HuH-7 (cell line): Measurements from ENCODE around the gene CENPP.

Source experiments
- DNase-seq: peaks from one replicate; pipeline ENCODE4 v3.0.0; 2011; ENCODE audit warnings: low spot score

The CENPP gene

GRCh38 chr9:92598382-92598781 lies 272.6 kb downstream of the CENPP start:
- no peak for DNase-seq

DNA sequence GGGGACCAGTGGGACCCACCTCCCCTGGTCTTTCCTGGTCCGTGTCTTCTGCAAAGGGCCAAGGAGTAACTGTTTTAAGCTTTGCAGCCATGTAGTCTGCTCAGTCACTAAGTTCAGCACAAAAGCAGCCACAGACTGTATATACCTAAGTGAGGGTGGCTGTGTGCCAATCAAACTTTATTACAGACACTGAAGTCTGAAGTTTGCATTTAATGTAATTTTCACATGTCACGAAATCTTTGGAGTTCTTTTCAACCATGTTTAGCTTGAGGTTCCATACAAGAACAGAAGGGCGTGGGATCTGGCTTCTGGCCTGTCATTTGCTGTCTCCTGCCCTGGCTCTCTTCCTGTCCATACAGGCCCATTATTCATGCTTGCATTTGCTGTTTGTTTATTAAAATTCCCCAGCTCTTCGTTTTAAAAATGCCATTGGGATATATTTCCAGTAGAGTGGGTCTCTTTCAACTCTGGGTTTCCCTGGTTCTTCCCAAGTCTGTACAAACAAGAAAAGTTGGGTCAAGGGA lies 274.2 kb downstream of the CENPP start:
- DNase-seq, result no peak

DNA sequence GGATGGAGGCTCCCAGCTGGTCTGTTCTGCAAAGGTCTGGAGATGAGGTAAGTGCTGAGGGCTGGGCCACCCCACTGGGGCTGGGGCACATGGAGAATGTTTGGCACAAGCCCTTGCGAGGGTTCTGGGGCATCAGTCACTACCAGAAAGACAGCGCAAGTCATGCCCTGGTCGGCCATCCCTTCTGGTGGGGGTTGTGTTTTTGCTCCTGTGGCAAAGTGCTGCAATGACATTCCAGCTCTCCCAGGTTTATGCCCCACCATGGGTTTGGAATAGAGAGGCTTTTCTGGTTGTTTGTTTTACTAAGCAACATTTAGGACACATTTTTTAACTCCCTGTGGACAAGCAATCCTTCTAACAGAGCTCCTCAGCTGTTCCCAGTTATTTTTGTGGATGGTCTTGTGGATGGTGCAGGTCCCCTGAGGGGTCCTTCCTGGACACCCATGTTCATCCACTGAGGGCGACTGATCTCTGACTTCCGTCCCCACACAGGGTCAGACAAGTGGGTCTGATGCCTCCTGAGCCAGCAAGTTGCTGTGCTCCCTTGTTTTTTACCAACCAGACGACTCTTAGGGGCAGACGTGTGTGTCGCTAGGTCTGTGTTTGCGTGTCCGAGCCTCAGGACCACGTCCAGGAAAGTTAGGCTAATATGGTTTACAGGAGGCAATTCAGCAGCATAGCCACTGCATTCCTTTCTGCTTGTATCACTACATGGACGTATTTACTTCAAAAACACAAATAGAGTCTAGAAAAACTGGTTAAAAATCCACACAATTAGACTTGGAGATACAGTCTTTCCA lies 274.9 kb downstream of the CENPP start:
- DNase-seq, result no peak

DNA sequence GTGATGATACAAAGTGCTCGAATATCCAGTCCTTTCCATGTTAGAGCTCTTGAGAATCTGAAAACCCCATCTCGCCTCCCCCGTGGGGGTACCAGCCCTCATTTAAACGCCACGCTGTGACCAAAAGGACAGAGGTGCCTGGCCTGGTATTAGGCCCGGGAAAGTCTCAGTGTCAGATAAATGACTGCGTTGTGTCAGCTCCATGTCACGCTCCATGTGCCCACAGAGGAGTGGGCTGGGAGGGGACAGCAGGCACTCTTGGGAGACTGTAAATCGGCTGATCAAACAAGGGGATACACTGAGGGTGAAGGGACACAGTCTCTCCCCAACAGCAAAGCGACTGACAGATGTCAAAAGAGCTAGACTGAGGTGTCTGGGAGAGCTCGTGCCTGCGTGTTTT lies 275.7 kb downstream of the CENPP start:
- no peak for DNase-seq

DNA sequence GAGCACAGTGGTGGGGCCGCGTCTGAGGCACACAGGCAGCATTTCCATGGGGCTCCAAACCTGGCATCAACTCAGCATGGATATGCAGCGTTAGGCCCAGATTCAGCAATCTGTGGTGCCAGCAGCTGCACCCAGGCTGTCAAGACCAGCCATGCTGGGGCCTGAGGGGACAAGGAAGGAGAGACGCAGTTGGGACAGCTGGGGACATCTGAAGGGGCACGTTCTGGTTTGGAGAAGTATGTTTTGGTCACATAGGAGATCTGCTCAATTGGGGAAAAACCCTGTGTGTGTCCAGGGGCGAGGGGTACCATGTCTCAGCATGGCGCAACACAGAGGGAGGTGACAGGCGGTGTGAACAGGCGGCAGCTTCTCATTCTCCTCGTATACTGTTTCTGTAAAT lies 276.7 kb downstream of the CENPP start:
- DNase-seq, result no peak

DNA sequence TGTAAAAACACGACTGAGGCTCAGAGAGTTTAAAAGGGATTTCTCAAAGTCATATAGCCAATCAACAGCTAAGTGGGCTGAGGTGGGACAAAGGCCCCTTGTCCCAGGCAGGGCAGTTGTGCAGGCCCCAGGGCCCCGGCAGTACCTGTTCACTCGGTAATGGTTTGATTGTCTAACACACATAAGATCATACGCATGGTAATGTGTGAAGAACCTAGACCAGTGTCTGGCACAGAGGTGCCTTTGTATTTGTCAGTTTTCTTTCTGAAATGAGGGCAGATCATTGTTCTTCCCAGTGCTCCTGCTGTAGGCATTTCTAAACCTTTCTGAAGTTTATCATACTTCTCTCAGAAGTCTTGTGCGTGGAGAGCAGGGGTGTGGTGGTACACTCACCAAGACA lies 277.3 kb downstream of the CENPP start:
- no peak for DNase-seq

GRCh38 chr9:92603990-92604389 lies 278.2 kb downstream of the CENPP start:
- DNase-seq, result no peak

DNA sequence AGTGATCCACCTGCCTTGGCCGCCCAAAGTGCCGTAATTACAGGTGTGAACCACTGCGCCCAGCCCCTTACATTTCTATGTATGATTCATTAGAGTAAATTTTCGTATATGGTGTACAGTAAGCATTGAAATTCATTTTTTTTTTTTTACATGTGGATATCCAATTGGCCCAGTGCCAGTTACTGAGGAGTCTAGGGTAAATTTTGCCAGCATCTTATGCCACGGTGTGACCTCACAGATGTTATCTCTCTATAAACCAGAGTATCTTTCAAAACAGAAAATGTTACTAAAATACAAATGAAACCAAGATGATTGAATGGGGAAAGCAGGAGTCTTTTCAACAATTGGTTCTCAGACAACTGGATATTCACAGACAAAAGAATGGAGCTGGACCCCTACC lies 279.5 kb downstream of the CENPP start:
- DNase-seq, result no peak

DNA sequence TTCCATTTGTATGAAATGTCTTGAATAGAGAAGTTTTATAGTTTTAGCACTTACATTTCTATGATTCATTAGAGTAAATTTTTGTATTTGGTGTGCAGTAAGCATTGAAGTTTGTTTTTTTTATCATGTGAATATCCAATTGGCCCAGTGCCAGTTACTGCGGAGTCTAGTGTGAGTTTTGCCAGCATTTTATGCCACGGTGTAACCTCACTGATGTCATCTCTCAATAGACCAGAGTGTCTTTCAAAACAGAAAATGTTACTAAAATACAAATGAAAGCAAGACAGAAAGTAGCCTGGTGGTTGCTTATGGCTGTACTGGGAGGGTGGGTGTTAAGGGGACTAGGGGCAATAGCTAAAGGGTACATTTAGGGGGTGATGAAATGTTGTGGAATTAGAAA lies 281.3 kb downstream of the CENPP start:
- DNase-seq, result no peak

- no peak for DNase-seq
These were observed 282.0 kb downstream of the CENPP start for GRCh38 chr9:92607773-92608172.

DNA sequence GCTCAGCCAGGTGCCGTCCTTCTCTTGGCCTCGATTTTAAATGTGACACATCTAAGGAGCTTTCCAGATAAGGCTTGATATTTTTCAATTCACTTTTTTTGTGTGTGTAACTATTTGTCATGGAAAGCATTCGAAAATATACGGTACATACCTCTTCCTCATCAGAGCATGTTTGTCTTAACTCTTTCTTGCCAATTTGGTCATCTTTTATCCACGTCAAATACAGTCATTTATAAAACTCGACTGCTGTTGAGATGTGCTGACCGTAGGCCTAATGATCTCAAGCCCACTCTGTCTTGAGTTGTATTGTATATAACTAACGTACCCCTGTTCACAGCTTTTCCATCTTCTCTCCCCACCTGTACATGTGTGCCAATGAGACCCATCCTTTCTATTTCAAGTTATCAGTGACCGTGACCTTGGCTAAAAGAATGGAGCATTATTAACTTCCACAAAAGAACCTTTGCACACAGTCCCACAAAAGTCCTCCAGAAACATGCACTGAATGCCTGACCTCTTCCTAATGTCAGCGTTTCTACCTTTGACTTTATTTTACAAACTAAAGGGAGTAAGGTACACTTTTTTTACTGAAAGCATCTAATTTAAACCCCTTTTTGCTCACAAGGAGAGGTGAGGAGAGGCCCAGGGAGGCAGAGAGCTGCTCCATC lies 282.6 kb downstream of the CENPP start:
- no peak for DNase-seq

DNA sequence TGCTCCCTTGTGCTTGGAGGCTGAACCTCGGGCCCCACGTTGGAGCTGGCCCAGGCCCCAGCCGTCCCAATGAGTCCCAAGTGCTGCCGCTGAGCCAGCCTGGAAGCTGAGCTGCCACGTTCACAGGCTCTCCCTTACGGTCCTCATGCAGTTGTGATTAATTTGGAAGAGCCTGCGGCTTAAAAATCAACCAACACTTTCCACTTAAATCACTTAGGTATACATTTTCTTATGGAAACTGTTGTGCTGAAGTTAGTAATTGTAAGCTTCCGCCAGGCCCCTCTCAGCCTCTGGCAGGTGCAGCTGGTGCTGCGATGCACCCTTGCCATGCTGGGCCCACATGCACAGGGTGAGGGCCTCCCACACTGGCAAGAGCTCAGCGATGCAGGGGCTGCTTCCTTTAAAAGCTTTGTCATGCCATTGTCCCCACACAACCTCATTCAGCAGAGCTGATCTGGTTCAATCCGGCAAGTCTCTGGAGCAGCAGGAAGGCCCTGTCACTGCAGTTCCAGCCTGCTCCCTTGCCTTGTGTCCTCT lies 283.2 kb downstream of the CENPP start:
- no peak for DNase-seq

DNA sequence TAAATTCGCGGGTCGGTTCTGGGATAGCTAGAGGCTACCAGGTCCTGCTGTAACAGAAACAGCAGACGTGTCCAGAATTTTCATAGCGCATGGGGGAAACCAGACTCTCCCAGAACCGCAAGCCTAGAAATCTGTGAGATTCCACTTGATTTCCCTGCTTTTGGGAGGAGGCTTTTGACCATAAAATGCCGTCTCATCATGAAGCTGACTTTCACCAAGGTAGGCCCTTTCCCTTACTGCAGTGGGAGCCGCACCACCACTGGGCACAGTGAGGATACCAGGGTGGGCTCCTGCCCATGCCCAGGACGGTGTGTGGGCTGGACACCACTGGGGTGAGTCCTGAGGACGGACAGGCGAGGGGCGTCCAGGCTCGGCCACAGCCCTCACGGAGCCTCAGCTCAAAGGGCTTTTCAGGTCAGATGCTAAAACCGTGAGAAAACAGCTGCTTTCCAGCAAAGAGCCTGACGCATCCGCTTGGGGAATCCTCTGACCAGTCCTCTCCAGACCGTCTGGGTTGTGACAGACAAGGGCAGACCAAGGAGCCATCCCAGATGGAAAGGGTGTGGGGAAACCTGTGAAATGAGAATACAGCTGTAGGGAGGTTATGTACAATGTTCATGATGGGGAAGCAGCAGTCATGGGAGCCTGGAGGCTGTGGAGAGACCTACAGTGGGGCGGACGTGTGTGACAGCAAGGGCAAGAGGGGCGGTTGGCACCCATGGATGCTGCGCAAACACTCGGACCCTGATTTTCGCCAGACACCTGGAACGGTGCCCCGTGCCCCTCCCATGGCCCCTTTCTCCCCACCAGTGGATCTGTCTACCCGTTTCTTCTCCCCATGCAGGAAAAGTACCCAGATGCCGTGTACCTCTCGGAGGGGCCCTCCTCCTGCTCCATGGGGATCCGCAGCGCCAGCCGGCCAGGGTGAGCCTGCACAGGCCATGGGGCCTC lies 285.0 kb downstream of the CENPP start:
- no peak for DNase-seq

- DNase-seq, result no peak
These were observed 286.0 kb downstream of the CENPP start for GRCh38 chr9:92611621-92612285.

DNA sequence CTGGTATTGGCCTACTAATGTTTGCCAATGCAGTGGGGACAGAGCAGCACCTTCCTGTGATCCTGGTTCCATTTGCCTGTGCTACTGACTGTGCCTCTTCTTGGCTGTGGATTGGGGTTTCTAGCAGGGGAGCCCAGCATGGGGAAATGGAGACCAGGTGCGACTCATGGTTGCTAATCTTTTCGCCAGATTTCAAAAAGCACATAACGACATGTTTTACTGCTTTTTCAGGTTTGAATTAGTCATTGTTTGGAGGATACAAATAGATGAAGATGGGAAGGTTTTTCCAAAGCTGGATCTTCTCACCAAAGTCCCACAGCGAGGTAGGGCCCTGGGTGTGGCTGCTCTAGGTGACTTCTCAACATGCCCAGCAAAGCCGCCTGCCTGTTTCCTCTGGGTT lies 286.5 kb downstream of the CENPP start:
- DNase-seq, result no peak

GRCh38 chr9:92612816-92613215 lies 287.1 kb downstream of the CENPP start:
- DNase-seq, result no peak

DNA sequence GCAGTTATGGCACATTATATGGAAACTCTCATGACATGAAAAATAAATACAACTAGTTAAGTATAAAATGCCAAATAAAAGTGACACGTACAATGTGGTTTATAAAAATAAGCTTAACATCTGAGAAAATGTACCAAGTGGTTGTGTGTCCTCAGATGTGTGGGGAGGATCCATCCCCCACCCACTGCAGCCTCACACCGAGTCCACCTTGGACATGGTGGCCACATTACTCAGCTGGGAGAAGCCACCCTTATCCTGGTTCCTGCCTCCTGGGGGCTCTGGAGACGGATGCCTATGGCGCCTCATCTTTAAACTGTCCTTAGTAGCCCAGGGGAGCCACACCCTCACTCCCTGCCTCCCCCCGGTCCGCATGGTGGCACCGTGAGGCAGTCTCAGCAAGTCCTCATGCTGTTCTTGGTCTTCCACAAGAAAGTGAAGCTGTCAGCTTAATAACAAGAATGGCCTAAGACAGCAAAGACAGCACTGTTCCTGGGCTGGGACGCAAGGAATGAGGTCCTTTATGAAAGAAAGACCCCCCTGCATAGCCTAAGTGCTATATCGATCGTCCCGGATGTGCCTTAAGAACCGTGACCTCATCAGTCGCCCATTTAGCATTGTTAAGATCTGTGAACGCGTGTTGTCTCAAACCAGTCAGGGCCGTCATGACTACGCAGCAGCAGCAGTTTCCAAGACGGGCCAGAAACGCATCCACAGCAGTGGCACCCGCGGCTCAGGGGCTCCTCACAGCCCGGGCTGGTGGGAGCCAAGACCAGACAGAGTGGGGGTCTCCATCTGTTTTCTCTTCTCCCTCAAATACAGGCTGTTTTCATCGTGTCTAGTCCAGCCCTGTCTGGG lies 287.7 kb downstream of the CENPP start:
- DNase-seq, result no peak

GRCh38 chr9:92614123-92614510 lies 288.4 kb downstream of the CENPP start:
- no peak for DNase-seq

DNA sequence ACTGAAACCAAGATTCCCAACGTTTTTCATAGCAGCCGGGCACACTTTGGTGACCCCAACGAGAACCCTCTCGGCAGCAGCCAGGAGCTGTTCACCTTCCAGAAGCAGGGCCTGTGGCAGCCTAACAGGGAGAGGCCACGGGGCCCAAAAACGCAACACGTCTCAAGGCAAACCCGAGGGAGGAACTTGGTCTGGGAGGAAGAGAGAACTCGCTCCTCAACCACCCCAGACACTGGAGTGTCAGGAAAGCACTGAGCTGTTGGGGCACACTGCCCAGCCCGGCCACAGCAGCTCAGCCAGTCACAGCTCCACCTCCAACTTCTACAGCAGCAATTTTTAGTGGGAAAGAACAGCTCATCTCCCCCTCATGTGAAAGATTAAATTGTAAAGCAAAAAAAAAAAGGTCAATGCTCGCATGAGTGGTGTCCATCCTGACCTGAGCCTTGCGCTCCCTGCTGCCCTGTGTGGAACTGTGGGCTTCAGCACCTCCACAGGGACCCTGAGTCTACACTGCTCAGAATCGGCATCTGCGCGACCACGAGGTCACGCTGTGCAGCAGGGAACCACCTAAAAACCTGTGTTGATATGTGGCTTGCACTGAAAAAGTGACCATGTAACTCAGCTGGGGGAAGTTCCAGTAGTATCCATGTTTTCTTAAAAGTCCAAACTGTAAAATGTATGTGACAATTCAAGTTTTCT lies 289.2 kb downstream of the CENPP start:
- no peak for DNase-seq

DNA sequence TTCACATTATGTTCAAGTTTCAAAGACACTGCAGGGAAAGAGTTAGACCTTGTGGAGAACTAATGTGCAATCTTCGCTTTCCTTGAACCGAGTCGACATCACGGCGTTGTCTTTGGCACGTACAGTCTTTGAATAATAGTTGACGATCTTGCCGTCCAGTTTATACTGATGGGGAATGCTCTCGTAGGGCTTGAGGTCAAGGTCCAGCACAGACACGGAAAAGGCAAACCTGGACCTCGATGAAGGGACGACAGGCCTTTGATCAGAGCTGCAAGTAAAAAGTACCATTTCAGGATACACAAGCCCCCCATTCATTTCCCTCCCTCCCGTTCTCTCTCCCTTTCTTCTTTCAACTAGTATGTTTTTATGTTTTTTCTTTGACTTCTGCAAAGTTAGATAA lies 290.0 kb downstream of the CENPP start:
- DNase-seq, result no peak
